SK-N-SH (cell line): Measurements from ENCODE around the gene ZNF579. TPM values are rescaled to one million over a fixed set of nuclear protein-coding genes. Genes with fewer than 3 reads are reported as not detected.

Source experiments
- CTCF ChIA-PET: fragments of 300-600, 350-600 bp; formaldehyde crosslinking; extraction: SDS; loops from one replicate; lab custom pipeline; 2021; lab: Yijun Ruan, JAX
- POLR2A ChIA-PET: fragments of 350-600 bp; sonication (Branson Sonifier 250); formaldehyde crosslinking; extraction: SDS; loops from one replicate; lab custom pipeline; 2020; ENCODE audit warnings: antibody characterized with exemption, inconsistent platforms; lab: Yijun Ruan, JAX
- DNase-seq: peaks from one replicate; pipeline ENCODE4 v3.0.0; 2012
- H2AFZ ChIP-seq: fragments of 200-600 bp; sonication (generic); 2 replicates; pipeline ENCODE4 v1.8.1; 2016; ENCODE audit warnings: antibody characterized with exemption, mild to moderate bottlenecking, low read depth
- H3F3A ChIP-seq: fragments of 200-600 bp; sonication (generic); replicated peaks from 2 replicates; pipeline ENCODE3; 2016; ENCODE audit warnings: antibody characterized with exemption, mild to moderate bottlenecking; ENCODE audit not compliant: insufficient read depth
- H3K27ac ChIP-seq, 2 experiments: fragments of 200-500 bp in 1 of 2; fragments of 200-600 bp in 1 of 2; sonication (Bioruptor generic) in 1 of 2; sonication (generic), shearing (Covaris generic) in 1 of 2; 2 replicates each; pipeline versions ENCODE4 v1.5.1 to v1.6.1; 2014 to 2016; ENCODE audit warnings: low read depth in 2 of 2, inconsistent platforms in 1 of 2, low read length in 1 of 2, mild to moderate bottlenecking in 1 of 2, mixed read lengths in 1 of 2
- H3K27me3 ChIP-seq: fragments of 200-600 bp; sonication (generic), shearing (Covaris generic); 2 replicates; pipeline ENCODE4 v1.6.1; 2016; ENCODE audit warnings: mixed run types; ENCODE audit not compliant: insufficient read depth
- H3K36me3 ChIP-seq, 2 experiments: fragments of 200-500 bp in 1 of 2; fragments of 200-600 bp in 1 of 2; sonication (Bioruptor generic) in 1 of 2; sonication (generic) in 1 of 2; replicated peaks in 1 of 2; 2 replicates each; pipeline versions ENCODE3 to v1.5.1; 2014 to 2016; ENCODE audit warnings: low read length in 1 of 2, mild to moderate bottlenecking in 1 of 2; ENCODE audit not compliant: insufficient read depth in 2 of 2, control insufficient read depth in 1 of 2
- H3K4me1 ChIP-seq, 2 experiments: fragments of 200-500 bp in 1 of 2; fragments of 200-600 bp in 1 of 2; sonication (Bioruptor generic) in 1 of 2; sonication (generic), shearing (Covaris generic) in 1 of 2; 2 replicates each; pipeline versions ENCODE4 v1.5.1 to v1.6.1; 2014 to 2016; ENCODE audit warnings: low read depth in 1 of 2, low read length in 1 of 2, mixed run types in 1 of 2; ENCODE audit not compliant: insufficient read depth in 2 of 2, control insufficient read depth in 1 of 2
- H3K4me2 ChIP-seq: fragments of 200-600 bp; sonication (generic), shearing (Covaris generic); 2 replicates; pipeline ENCODE4 v1.6.1; 2017; ENCODE audit warnings: mixed run types
- H3K4me3 ChIP-seq, 2 experiments: fragments of 200-500 bp in 1 of 2; fragments of 200-600 bp in 1 of 2; sonication (Bioruptor generic) in 1 of 2; sonication (generic), shearing (Covaris generic) in 1 of 2; 2 replicates each; pipeline versions ENCODE4 v1.5.1 to v1.8.1; 2014 to 2016; ENCODE audit warnings: low read depth in 2 of 2, inconsistent platforms in 1 of 2, low read length in 1 of 2, mild to moderate bottlenecking in 1 of 2, mixed read lengths in 1 of 2, moderate library complexity in 1 of 2
- H3K79me2 ChIP-seq: fragments of 200-600 bp; sonication (generic); 2 replicates; pipeline ENCODE4 v1.8.1; 2017; ENCODE audit warnings: mild to moderate bottlenecking; ENCODE audit not compliant: insufficient read depth
- H3K9ac ChIP-seq: fragments of 200-600 bp; sonication (generic); 2 replicates; pipeline ENCODE4 v1.6.1; 2017; ENCODE audit warnings: mixed run types
- H3K9me2 ChIP-seq: fragments of 200-600 bp; sonication (generic); 2 replicates; pipeline ENCODE4 v1.6.1; 2017; ENCODE audit warnings: mixed run types
- H3K9me3 ChIP-seq: fragments of 200-600 bp; sonication (generic); 2 replicates; pipeline ENCODE4 v1.6.1; 2017; ENCODE audit warnings: mixed run types, mild to moderate bottlenecking, moderate library complexity
- H4K20me1 ChIP-seq: fragments of 200-600 bp; sonication (generic); 2 replicates; pipeline ENCODE4 v1.6.1; 2017; ENCODE audit warnings: mild to moderate bottlenecking, mixed run types; ENCODE audit not compliant: insufficient read depth
- CTCF ChIP-seq: fragments of 200-600 bp; sonication (generic); IDR thresholded peaks from 2 replicates; pipeline ENCODE4 v1.6.1; 2017; ENCODE audit warnings: antibody characterized with exemption, mild to moderate bottlenecking, moderate library complexity
- ELF1 ChIP-seq: IDR thresholded peaks from 2 replicates; pipeline ENCODE4 v1.4.0; 2012
- FOSL2 ChIP-seq: IDR thresholded peaks from 2 replicates; pipeline ENCODE4 v1.4.0; 2012; ENCODE audit warnings: low read depth, mild to moderate bottlenecking, moderate library complexity, borderline replicate concordance
- FOXJ3 ChIP-seq: sonication (generic); formaldehyde crosslinking; IDR thresholded peaks from 2 replicates; pipeline ENCODE4 v1.5.1; 2020; ENCODE audit warnings: mild to moderate bottlenecking, missing genetic modification reagents
- GABPA ChIP-seq: IDR thresholded peaks from 2 replicates; pipeline ENCODE4 v1.4.0; 2012; ENCODE audit warnings: low read depth, mild to moderate bottlenecking
- MAX ChIP-seq: IDR thresholded peaks from 2 replicates; pipeline ENCODE4 v1.4.0; 2012; ENCODE audit warnings: low read depth
- MEF2A ChIP-seq: IDR thresholded peaks from 2 replicates; pipeline ENCODE4 v1.4.0; 2012; ENCODE audit warnings: low read depth, borderline replicate concordance
- MXI1 ChIP-seq: IDR thresholded peaks from 2 replicates; pipeline ENCODE4 v1.6.1; 2012; ENCODE audit warnings: mild to moderate bottlenecking, low read depth, low read length, improper control_type of control experiment
- NFIC ChIP-seq: IDR thresholded peaks from 2 replicates; pipeline ENCODE4 v1.4.0; 2012; ENCODE audit warnings: borderline replicate concordance
- RCOR1 ChIP-seq: fragments of 150-350 bp; IDR thresholded peaks from 2 replicates; pipeline ENCODE4 v1.6.1; 2017; ENCODE audit warnings: antibody characterized with exemption, low read length
- RXRA ChIP-seq: IDR thresholded peaks from 2 replicates; pipeline ENCODE4 v1.4.0; 2012; ENCODE audit warnings: low read depth, mild to moderate bottlenecking, borderline replicate concordance
- SMC3 ChIP-seq: IDR thresholded peaks from 2 replicates; pipeline ENCODE4 v1.6.1; 2012; ENCODE audit warnings: low read depth, low read length, improper control_type of control experiment
- TAF1 ChIP-seq: IDR thresholded peaks from 2 replicates; pipeline ENCODE4 v1.6.1; 2012; ENCODE audit warnings: low read depth, mild to moderate bottlenecking, low read length, moderate library complexity, borderline replicate concordance
- TEAD4 ChIP-seq: IDR thresholded peaks from 2 replicates; pipeline ENCODE4 v1.4.0; 2012; ENCODE audit warnings: mild to moderate bottlenecking, borderline replicate concordance; ENCODE audit not compliant: insufficient read depth
- USF1 ChIP-seq: IDR thresholded peaks from 2 replicates; pipeline ENCODE4 v1.4.0; 2012; ENCODE audit warnings: low read depth, borderline replicate concordance
- YY1 ChIP-seq: IDR thresholded peaks from 2 replicates; pipeline ENCODE4 v1.4.0; 2012; ENCODE audit warnings: low read depth, mild to moderate bottlenecking
- ZBTB33 ChIP-seq: IDR thresholded peaks from 2 replicates; pipeline ENCODE4 v1.4.0; 2012; ENCODE audit warnings: low read depth, borderline replicate concordance
- WGBS: methylation state at CpG from one replicate; pipeline ENCODE4 v1.1.6; 2017; ENCODE audit warnings: low lambda C conversion rate; 5-methylcytosine and 5-hydroxymethylcytosine counted together
- polyA plus RNA-seq, 3 experiments: library from polyadenylated mRNA; depleted of rRNA; stranded (reverse); fragments of >200 nt; gene quantifications; 2 replicates each; pipeline ENCODE4 v1.2.3, GENCODE V29; 2012
- TF ChIP-seq, protein P1 (sequence below): fragments of 150-350 bp; IDR thresholded peaks from 2 replicates; pipeline ENCODE4 v1.6.1; 2016; ENCODE audit warnings: mild to moderate bottlenecking, low read depth, low read length

The ZNF579 gene
- polyA plus RNA-seq, 1 of the 3 experiments (the other 2 are of a cell fraction): 5.9 TPM

- H3K36me3 ChIP-seq: peaks cover 20 to 34% of the 10 kb centered on the region in 2 experiments
- no peak overlapping the region for H3K4me2 ChIP-seq
- H3K79me2 ChIP-seq: peaks cover 4% of the 10 kb centered on the region
- 97% methylated on average over 67 of the region's 68 CpGs for WGBS
- H3K27ac ChIP-seq: no peak overlapping the region
- peaks cover 6% of the 10 kb centered on the region for H3F3A ChIP-seq
- no peaks in the 10 kb centered on the region for H3K9me3 ChIP-seq
- no peaks in the 10 kb centered on the region for H4K20me1 ChIP-seq
- no peak overlapping the region for H3K9ac ChIP-seq
- no peak overlapping the region for H2AFZ ChIP-seq
- no peaks in the 10 kb centered on the region for H3K9me2 ChIP-seq
- peaks cover 2 to 3% of the 10 kb centered on the region in 2 experiments; a peak in 2 of 4 replicates for H3K4me1 ChIP-seq
- no peak for DNase-seq
- ChIA-PET POLR2A (no interaction called here), CTCF (interaction anchor here (1.2 kb wide), 1 partner anchor 89 kb away, joined by 3 read pairs; no protein-coding TSS in a partner anchor)
- TF ChIP-seq TAF1: no peak
- TF ChIP-seq TEAD4: no peak
- TF ChIP-seq MEF2A: no peak
- no peak for TF ChIP-seq RXRA
- TF ChIP-seq YY1: no peak
- TF ChIP-seq ZBTB33: no peak
- TF ChIP-seq FOSL2: no peak
- TF ChIP-seq USF1: no peak
- TF ChIP-seq CTCF: no peak
- TF ChIP-seq, protein P1, sequence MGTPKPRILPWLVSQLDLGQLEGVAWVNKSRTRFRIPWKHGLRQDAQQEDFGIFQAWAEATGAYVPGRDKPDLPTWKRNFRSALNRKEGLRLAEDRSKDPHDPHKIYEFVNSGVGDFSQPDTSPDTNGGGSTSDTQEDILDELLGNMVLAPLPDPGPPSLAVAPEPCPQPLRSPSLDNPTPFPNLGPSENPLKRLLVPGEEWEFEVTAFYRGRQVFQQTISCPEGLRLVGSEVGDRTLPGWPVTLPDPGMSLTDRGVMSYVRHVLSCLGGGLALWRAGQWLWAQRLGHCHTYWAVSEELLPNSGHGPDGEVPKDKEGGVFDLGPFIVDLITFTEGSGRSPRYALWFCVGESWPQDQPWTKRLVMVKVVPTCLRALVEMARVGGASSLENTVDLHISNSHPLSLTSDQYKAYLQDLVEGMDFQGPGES: no peak
- no peak for TF ChIP-seq ELF1
- no peak for TF ChIP-seq MAX
- TF ChIP-seq FOXJ3 (CRISPR knock-in tag): no peak
- no peak for TF ChIP-seq MXI1
- no peak for TF ChIP-seq NFIC
- no peak for TF ChIP-seq SMC3
- TF ChIP-seq RCOR1: no peak
- TF ChIP-seq GABPA: no peak
- no peaks in the 10 kb centered on the region for H3K27me3 ChIP-seq
- no peak overlapping the region for H3K4me3 ChIP-seq
Observed at GRCh38 chr19:55593096-55593772, 12.6 kb upstream of the ZNF579 start.
